OCI-LY3 (cell line): ENCODE measurements around the gene MYOD1.
A peak's percentile ranks its signal among the peaks of the same experiment; 100 is the strongest.

ENCODE experiments used
- H2AFZ ChIP-seq: fragments of 200-600, 300-600 bp; shearing (Covaris generic); 2 replicates; pipeline ENCODE4 v1.6.0; 2014; ENCODE audit warnings: antibody characterized with exemption, low read depth, low read length
- H3K27ac ChIP-seq: fragments of 200-600, 300-600 bp; sonication (generic); 2 replicates; pipeline ENCODE4 v1.5.1; 2014; ENCODE audit warnings: mild to moderate bottlenecking, low read length, moderate library complexity, mixed read lengths
- H3K27me3 ChIP-seq: fragments of 200-600, 300-600 bp; sonication (generic); 2 replicates; pipeline ENCODE4 v1.6.1; 2014; ENCODE audit warnings: low read depth, low read length, mixed read lengths
- H3K36me3 ChIP-seq: fragments of 200-600, 300-600 bp; sonication (generic); replicated peaks from 2 replicates; pipeline ENCODE3; 2014; ENCODE audit warnings: low read depth, low read length, mixed read lengths
- H3K4me1 ChIP-seq: fragments of 300-600, 200-600 bp; sonication (generic); 2 replicates; pipeline ENCODE4 v1.6.1; 2014; ENCODE audit warnings: low read length, mixed read lengths
- H3K4me2 ChIP-seq: fragments of 200-600, 300-600 bp; sonication (generic); 2 replicates; pipeline ENCODE4 v1.6.1; 2014; ENCODE audit warnings: low read length, mixed read lengths
- H3K4me3 ChIP-seq: fragments of 300-600, 200-600 bp; sonication (generic); 2 replicates; pipeline ENCODE4 v1.5.1; 2014; ENCODE audit warnings: antibody characterized with exemption, mild to moderate bottlenecking, low read length, moderate library complexity
- H3K79me2 ChIP-seq: fragments of 300-600, 200-600 bp; shearing (Covaris generic); 2 replicates; pipeline ENCODE4 v1.6.1; 2014; ENCODE audit warnings: mild to moderate bottlenecking, low read length, mixed read lengths
- H3K9ac ChIP-seq: fragments of 300-600, 200-600 bp; shearing (Covaris generic); 2 replicates; pipeline ENCODE4 v1.6.0; 2014; ENCODE audit warnings: mild to moderate bottlenecking, low read length, moderate library complexity
- H3K9me3 ChIP-seq: fragments of 200-600, 300-600 bp; shearing (Covaris generic); 2 replicates; pipeline ENCODE4 v1.6.1; 2014; ENCODE audit warnings: low read length, mixed read lengths; ENCODE audit not compliant: insufficient read depth
- H4K20me1 ChIP-seq: fragments of 200-600, 300-600 bp; sonication (generic); 2 replicates; pipeline ENCODE4 v1.6.1; 2016; ENCODE audit warnings: low read length, mixed read lengths; ENCODE audit not compliant: insufficient read depth
- EZH2phosphoT487 ChIP-seq: fragments of 200-600 bp; shearing (Covaris generic); IDR thresholded peaks from 2 replicates; pipeline ENCODE4 v1.6.1; 2018; ENCODE audit warnings: antibody characterized with exemption, mixed run types, low read depth
- TF ChIP-seq, protein P1 (sequence below): fragments of 200-600, 300-600 bp; sonication (generic); IDR thresholded peaks from 2 replicates; pipeline ENCODE4 v1.5.1; 2014; ENCODE audit warnings: antibody characterized with exemption, low read length, low read depth

MYOD1 gene

DNA sequence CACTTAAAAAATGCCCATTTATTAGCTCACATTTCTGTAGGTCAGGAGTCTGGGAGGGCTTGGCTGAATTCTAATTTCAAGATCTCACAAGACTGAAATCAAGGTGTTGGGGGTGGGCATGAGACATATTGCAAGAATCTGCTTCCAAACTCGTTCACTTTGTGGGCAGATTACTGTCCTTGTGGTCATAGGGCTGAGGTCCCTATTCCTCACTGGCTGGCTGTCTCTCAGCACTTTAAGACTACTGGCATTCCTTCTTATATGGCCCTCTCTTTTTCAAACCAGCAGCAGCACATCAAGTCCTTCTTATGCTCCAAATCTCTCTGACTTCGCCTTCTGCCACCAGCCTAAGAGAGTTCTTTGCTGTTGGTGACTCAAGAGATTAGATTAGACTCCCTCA is 27.8 kb upstream of the MYOD1 start:
- no peak overlapping the region for H3K4me2 ChIP-seq
- H3K27me3 ChIP-seq = peaks cover 49% of the 10 kb centered on the region
- peaks cover 14% of the 10 kb centered on the region for H3K4me1 ChIP-seq
- no peaks in the 10 kb centered on the region for H3K9me3 ChIP-seq
- no peaks in the 10 kb centered on the region for H4K20me1 ChIP-seq
- no peak overlapping the region for H2AFZ ChIP-seq
- H3K79me2 ChIP-seq = no peaks in the 10 kb centered on the region
- H3K9ac ChIP-seq = no peak overlapping the region
- no peaks in the 10 kb centered on the region for H3K36me3 ChIP-seq
- H3K4me3 ChIP-seq = no peak overlapping the region
- H3K27ac ChIP-seq = no peak overlapping the region
- TF ChIP-seq, protein P1, sequence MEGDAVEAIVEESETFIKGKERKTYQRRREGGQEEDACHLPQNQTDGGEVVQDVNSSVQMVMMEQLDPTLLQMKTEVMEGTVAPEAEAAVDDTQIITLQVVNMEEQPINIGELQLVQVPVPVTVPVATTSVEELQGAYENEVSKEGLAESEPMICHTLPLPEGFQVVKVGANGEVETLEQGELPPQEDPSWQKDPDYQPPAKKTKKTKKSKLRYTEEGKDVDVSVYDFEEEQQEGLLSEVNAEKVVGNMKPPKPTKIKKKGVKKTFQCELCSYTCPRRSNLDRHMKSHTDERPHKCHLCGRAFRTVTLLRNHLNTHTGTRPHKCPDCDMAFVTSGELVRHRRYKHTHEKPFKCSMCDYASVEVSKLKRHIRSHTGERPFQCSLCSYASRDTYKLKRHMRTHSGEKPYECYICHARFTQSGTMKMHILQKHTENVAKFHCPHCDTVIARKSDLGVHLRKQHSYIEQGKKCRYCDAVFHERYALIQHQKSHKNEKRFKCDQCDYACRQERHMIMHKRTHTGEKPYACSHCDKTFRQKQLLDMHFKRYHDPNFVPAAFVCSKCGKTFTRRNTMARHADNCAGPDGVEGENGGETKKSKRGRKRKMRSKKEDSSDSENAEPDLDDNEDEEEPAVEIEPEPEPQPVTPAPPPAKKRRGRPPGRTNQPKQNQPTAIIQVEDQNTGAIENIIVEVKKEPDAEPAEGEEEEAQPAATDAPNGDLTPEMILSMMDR = no peak
- TF ChIP-seq EZH2phosphoT487 = no peak

DNA sequence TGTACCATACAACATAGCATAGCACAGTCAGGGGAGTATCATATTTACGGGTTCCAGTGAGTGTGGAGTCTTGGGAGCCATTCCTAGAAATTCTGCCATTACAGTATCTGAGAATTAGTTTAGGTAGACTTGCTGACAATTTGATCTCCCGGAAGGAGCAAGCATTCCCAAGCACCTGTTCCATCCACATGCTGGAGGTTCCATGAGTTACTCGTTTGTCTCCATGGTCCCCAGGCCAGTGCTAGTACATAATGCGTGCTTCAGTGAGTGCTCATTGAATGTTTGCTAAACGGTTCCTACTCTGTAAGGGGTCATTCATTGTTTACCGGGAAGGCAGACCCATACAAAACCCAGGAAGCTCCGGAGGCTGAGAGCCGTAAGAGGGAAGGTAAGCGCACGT is 27.4 kb upstream of the MYOD1 start:
- peaks cover 48% of the 10 kb centered on the region for H3K27me3 ChIP-seq
- no peak overlapping the region for H3K4me3 ChIP-seq
- H3K79me2 ChIP-seq = no peaks in the 10 kb centered on the region
- H3K27ac ChIP-seq = no peak overlapping the region
- H3K4me1 ChIP-seq = peaks cover 14% of the 10 kb centered on the region
- no peak overlapping the region for H3K9ac ChIP-seq
- TF ChIP-seq, protein P1 = no peak
- TF ChIP-seq EZH2phosphoT487 = no peak
- H3K4me2 ChIP-seq = no peak overlapping the region
- no peaks in the 10 kb centered on the region for H3K36me3 ChIP-seq
- no peaks in the 10 kb centered on the region for H4K20me1 ChIP-seq
- no peak overlapping the region for H2AFZ ChIP-seq
- no peaks in the 10 kb centered on the region for H3K9me3 ChIP-seq

DNA sequence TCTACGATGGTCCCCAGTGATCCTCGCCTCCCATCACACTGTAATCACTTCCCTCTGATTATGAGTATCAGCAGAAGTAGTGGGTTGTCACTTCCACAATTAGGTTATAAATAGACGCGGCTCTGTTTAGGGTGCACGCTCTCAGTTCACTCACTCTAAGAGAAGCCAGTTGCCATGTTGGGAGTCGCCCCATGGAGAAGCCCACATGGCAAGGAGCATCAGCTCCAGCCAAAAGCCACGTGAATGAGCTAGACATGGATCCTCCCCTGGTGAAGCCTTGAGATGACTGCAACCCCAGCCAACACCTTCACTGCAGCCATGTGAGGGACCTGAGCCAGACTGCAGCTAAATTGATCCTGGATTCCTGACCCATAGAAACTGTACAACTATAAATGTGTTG is 26.4 kb upstream of the MYOD1 start:
- Histone ChIP-seq H3K9me3 (no peaks in the 10 kb centered on the region), H3K27me3 (peaks cover 43% of the 10 kb centered on the region), H3K4me2 (peak overlapping the region; percentile 57), H3K36me3 (no peaks in the 10 kb centered on the region), H2AFZ (no peak overlapping the region), H3K9ac (no peak overlapping the region), H3K79me2 (no peaks in the 10 kb centered on the region), H3K4me1 (peaks cover 14% of the 10 kb centered on the region), H3K27ac (no peak overlapping the region), H3K4me3 (peak overlapping the region; percentile 37; the same call in 1 of the 2 replicates), H4K20me1 (no peaks in the 10 kb centered on the region)
- TF ChIP-seq, protein P1 = no peak
- no peak for TF ChIP-seq EZH2phosphoT487

DNA sequence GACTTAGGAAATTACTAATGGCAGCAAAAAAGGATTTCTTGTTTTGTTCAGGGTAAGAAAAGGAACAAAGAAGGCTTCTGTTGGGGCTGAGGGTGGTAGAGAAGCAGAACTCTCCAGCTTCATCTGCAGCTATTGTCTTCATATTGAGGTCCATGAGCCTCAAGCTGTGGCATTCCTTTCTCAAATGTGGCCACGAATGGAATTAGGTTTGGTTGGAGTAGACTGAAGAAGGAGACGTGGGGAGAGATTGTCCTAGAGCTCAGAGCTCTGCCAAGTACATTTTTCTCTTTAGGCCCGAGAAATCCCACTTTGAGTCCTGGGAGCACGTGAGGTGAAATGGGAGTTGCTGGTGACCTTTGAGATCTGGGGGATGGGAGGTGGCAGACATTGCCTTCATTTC is 25.8 kb upstream of the MYOD1 start:
- Histone ChIP-seq H3K4me3 (no peak overlapping the region), H3K4me2 (no peak overlapping the region), H3K27me3 (peaks cover 40% of the 10 kb centered on the region), H4K20me1 (no peaks in the 10 kb centered on the region), H3K36me3 (no peaks in the 10 kb centered on the region), H3K4me1 (peaks cover 14% of the 10 kb centered on the region), H3K27ac (no peak overlapping the region), H2AFZ (no peak overlapping the region), H3K9me3 (no peaks in the 10 kb centered on the region), H3K9ac (no peak overlapping the region), H3K79me2 (no peaks in the 10 kb centered on the region)
- TF ChIP-seq, protein P1 = no peak
- TF ChIP-seq EZH2phosphoT487 = no peak
